Measurements from ENCODE around the gene ZSCAN26.

- TF ChIP-seq CTCF (IDR thresholded peaks at IDR 0.05), result no peak
- TF ChIP-seq POLR2A (IDR thresholded peaks at IDR 0.05), result no peak
These were observed 3.0 kb upstream of the ZSCAN26 start for GRCh38 chr6:28263922-28264321.
